Astrocyte of the hippocampus (primary cell): Measurements from ENCODE around the gene CD47.

Source experiments
- DNase-seq: peaks from one replicate; pipeline ENCODE4 v3.0.0; 2011; ENCODE audit warnings: low read depth, low spot score

Gene CD47

GRCh38 chr3:108090701-108091497 is at the start of gene CD47:
CD47 (minus strand) TSS chr3:108091031; CDS start chr3:108090908, 123 bp downstream.
- peak; percentile 98 for DNase-seq

GRCh38 chr3:108137460-108137814 is 46.6 kb upstream of the CD47 start:
- DNase-seq, result no peak

GRCh38 chr3:108136561-108137459 is 46.0 kb upstream of the CD47 start:
- DNase-seq, result no peak

GRCh38 chr3:108134555-108134880 is 43.7 kb upstream of the CD47 start:
- no peak for DNase-seq

GRCh38 chr3:108133858-108134554 is 43.2 kb upstream of the CD47 start:
- DNase-seq, result peak; percentile 17

GRCh38 chr3:108133048-108133369 is 42.2 kb upstream of the CD47 start:
- DNase-seq, result no peak

- no peak for DNase-seq
These were observed 40.8 kb upstream of the CD47 start for GRCh38 chr3:108131475-108132134.

- peak; percentile 77 for DNase-seq
These were observed 40.1 kb upstream of the CD47 start for GRCh38 chr3:108130701-108131474.

- no peak for DNase-seq
These were observed 39.4 kb upstream of the CD47 start for GRCh38 chr3:108130236-108130635.

- no peak for DNase-seq
These were observed 36.6 kb upstream of the CD47 start for GRCh38 chr3:108127301-108127988.

- DNase-seq, result no peak
These were observed 35.5 kb upstream of the CD47 start for GRCh38 chr3:108126348-108126747.

- no peak for DNase-seq
These were observed 34.8 kb upstream of the CD47 start for GRCh38 chr3:108125550-108126071.

- no peak for DNase-seq
These were observed 34.3 kb upstream of the CD47 start for GRCh38 chr3:108125153-108125543.

- DNase-seq, result no peak
These were observed 33.7 kb upstream of the CD47 start for GRCh38 chr3:108124337-108125152.

GRCh38 chr3:108123326-108123725 is 32.5 kb upstream of the CD47 start:
- no peak for DNase-seq

- no peak for DNase-seq
These were observed 31.4 kb upstream of the CD47 start for GRCh38 chr3:108122276-108122675.

- DNase-seq, result no peak
These were observed 28.7 kb upstream of the CD47 start for GRCh38 chr3:108119398-108120104.

GRCh38 chr3:108118038-108118768 is 27.4 kb upstream of the CD47 start:
- DNase-seq, result no peak
